GM12891 (cell line): ENCODE results near the gene AHDC1.

ENCODE experiments used
- DNase-seq: peaks from one replicate; pipeline ENCODE4 v3.0.0; 2011; ENCODE audit warnings: low spot score; ENCODE audit not compliant: insufficient read length
- FAIRE-seq: peaks from 2 replicates; lab custom pipeline; 2011; peaks lifted over from hg19 to GRCh38; lab: Jason Lieb, UNC
- PAX5 ChIP-seq: IDR thresholded peaks from 2 replicates; pipeline ENCODE4 v1.6.1; 2011; ENCODE audit warnings: low read length, moderate library complexity, mild to moderate bottlenecking; ENCODE audit not compliant: insufficient read depth, severe bottlenecking
- POLR2A ChIP-seq: IDR thresholded peaks from 2 replicates; pipeline ENCODE4 v1.6.1; 2011; ENCODE audit warnings: low read depth, low read length, control low read depth
- POLR2AphosphoS5 ChIP-seq: IDR thresholded peaks from 2 replicates; pipeline ENCODE4 v1.6.1; 2011; ENCODE audit warnings: low read depth, low read length, control low read depth
- POU2F2 ChIP-seq: IDR thresholded peaks from 2 replicates; pipeline ENCODE4 v1.6.1; 2011; ENCODE audit warnings: low read depth, mild to moderate bottlenecking, control low read depth, low read length, moderate library complexity
- SPI1 ChIP-seq: IDR thresholded peaks from 2 replicates; pipeline ENCODE4 v1.6.1; 2011; ENCODE audit warnings: low read depth, low read length, control low read depth
- TAF1 ChIP-seq: IDR thresholded peaks from 2 replicates; pipeline ENCODE4 v1.6.1; 2011; ENCODE audit warnings: low read depth, low read length, control low read depth

The AHDC1 gene

DNA sequence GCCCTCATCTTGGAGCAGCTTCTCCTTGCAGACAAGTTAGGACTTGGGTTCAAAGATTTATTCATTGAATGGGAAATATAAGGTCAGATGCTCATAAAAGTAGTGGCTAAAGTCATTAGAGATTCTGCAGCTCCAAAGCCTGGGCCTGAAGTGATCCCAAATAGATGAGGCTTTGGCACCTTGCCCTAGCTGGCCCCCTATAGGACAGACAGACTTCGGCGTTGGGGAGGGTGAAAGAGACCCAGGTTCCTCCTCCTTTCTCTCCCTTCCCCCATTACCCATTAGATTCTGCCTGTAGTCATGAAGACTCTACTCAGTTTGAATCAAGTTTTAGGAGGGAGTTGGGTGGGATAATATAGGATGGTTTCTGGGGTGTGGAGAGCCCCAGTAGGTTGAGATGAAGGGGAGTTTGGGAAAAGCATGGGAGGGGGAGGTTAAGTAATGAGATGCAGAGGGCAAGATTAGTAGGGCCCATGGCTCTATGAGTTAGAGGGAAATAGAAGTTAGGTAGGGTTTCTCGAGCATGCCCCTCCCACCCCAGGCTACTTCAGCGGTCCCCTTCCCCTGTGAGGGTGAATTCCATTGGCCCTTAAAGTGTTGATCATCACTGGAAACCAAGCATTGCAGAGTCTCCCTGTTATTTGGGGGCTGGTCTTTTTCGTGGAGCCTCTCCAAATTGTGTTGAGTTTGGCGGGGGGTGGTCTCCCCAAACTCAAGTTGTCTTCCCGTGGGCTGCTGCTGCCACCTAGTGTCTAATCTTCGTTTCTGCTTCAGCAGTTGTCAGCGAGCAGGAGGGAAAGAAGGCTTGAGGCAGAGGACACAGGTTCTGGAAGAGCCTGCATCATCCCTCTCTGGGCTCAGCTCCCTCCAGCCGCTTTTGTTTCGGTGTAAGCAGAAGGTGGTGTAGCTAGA lies 2.1 kb upstream of the AHDC1 start:
- TF ChIP-seq PAX5 (no peak), POU2F2 (no peak), TAF1 (no peak), SPI1 (no peak), POLR2A (no peak), POLR2AphosphoS5 (no peak)
- FAIRE-seq (peak; percentile 93), DNase-seq (no peak)

DNA sequence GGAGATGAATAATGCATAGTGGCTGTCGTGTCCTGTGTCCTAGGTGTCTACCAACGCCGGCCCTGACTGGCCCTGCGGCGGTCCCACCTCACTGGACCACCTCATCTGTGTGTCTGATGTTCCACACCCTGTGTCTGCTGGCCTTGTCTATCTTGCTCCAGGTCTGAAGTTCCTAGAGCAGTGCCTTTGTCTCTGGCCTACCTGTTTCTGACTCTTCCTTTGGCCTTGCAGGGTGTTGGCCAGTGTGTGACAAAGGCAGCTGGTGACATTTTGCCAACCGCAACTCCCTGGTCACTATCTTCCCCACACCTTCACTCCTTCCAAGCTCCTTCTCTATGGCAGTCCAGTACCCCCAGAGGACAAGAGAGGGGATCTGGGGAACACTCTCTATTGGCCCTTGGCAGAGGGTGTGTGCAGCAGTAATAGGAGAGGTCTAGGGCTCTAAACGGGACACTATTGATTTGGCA lies 1.4 kb upstream of the AHDC1 start:
- DNase-seq (no peak), FAIRE-seq (peak; percentile 75)
- TF ChIP-seq PAX5 = no peak
- TF ChIP-seq TAF1 = no peak
- no peak for TF ChIP-seq SPI1
- no peak for TF ChIP-seq POLR2AphosphoS5
- no peak for TF ChIP-seq POLR2A

DNA sequence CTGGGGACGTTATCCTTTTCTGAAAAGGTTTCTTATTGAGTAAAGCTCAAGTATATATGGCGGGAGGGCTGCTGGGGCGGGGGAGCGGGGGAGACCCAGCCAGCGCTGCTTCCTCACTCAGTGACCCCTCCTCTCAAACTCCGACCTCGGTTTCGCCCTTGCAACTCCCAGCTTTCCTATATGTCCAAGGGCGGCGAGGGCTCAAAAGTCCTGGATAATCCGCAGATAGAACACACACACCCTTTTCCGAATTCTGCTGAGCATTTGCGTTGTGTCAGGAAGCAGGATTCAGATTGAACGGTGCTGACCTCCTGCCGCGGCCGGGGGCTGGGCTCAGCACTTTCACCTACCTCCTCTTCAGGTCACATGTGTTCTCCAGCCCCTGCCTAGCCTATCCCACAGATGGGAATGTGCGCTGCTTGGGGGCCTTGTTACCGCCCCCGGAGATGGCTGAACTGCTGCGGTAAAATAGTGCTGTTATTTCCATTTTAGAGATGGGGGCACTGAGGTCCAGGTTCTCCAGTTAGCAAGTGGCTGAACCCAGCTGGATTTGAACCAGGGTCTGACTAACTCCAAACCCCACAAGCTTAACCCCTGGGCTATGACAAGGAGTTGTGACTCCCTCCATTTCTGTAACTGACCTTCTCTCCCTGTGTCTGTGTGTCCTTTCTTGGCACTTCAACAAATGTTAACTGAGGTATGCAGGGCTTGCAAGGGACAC lies 795 bp upstream of the AHDC1 start:
- FAIRE-seq (no peak), DNase-seq (no peak)
- no peak for TF ChIP-seq SPI1
- TF ChIP-seq PAX5 = no peak
- no peak for TF ChIP-seq POLR2A
- TF ChIP-seq TAF1 = no peak
- no peak for TF ChIP-seq POU2F2
- TF ChIP-seq POLR2AphosphoS5 = no peak

DNA sequence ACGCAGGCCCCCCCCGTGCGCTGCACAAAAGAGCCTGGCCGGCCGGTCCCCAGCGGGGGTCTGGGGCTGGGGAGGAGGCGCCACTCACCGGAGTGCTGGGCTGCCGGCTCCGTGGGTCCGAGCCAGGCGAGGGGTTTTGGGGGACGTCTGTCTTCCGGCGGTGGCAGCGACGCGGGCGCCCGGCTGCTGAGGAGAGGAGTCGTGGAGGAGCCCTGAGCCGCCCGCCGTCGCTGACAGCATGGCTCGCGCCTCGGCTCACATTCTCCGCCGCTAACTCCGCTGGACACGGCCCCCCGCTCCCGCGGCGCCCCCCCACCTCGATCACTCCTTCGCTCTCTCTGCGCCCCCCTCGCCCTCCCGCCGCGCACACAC lies 649 bp downstream of the AHDC1 start:
- FAIRE-seq (no peak), DNase-seq (peak; percentile 72)
- TF ChIP-seq PAX5 (no peak), TAF1 (no peak), SPI1 (no peak), POU2F2 (no peak), POLR2AphosphoS5 (no peak), POLR2A (no peak)

DNA sequence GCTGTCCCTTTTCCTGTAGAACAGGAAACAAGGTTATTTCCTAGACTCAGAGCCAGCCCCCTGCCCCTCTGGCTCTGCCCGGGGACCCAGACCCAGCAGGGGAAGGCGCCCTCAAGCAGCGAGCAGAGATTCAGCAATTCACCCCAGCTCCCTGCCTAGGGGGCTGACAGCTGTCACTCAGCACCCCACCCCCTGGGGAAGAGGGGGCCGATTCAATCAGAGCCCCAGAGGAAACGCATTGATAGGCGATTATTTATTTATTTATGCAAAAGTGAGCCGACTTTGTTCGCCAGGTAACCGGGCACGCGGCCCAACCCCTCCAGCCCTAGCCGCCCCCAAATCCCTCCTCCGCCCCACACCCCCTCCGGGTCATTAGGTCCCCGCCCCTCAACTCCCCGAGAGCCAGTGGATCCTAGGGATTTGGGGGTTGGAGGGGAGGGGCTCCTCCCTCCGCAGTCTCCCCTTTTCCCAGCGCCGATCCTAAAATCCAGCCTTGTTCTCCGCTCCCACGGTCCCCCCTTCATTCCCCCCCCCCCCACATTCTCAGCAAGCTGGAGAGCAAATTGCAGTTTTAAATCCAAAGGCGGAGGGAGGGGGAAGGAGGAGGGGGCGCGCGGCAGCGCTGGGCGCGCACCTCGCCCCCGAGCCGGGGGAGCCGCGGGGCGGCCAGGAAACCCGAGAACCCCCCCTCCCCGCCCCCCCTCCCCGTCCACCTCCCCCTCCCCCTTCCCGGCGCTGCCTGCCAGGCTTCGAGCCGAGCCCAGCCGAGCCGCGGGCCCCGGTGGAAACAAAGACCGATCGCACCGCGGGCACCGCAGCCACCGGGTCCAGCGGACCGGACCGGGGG lies 1.3 kb downstream of the AHDC1 start:
- no peak for FAIRE-seq
- TF ChIP-seq SPI1 (no peak), POLR2AphosphoS5 (no peak), POU2F2 (no peak), PAX5 (no peak), POLR2A (no peak), TAF1 (no peak)
- no peak for DNase-seq

DNA sequence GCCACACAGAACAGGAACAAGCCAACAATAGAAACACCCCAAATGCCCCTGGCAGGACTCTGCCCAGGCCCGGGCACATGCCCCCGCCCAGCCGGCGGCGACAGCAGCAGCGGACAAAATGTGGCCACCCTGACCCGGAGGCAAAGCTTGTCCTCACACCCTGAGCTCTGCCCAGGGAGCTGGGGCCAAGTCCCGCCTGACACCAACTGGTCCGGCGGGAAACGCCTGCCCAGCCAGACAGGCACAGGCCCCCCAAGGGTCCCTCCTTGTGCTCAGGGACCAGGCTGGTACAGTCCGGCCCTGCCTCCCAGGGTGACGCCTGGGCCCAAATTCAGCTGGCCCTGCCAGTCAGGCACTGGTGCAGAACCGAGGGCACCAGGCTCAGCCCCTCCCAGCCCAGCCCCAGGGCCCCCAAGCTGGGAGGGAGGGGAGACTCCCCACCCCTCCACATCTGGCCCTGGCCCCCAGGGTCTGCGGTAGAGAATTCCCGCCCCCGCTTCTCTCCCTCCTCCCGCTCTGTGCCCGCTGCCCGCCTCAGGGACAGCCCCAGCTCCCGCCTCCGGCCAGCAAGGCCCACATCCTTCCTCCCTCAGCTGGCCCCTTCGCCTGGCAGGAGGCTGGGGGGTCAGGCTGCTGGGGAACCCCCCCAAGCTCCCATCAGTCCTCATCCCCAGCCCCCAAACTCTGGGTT lies 2.0 kb downstream of the AHDC1 start:
- DNase-seq (no peak), FAIRE-seq (peak; percentile 69)
- TF ChIP-seq PAX5 (peak; percentile 3), POLR2A (no peak)

DNA sequence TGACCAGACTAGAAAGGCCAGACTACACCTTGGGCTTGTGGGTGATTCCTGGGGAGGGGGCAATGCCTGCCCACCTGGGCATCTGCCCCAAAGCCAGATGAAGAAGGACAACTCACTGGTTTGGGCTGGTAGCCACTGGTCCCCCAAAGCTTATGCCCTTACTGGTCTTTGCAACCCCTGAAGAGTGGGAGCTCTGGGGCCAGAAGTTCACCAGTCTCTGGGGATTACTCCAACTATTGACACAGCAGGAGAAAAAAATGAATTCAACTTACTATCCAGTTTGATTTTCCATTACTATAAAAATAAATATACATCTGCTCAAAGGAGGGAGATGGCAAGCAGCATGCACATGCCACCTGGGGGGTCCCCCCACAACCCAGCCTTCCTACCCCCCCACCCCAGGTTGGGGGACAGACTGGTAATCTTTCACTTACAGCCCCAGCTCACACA lies 2.6 kb downstream of the AHDC1 start:
- FAIRE-seq = peak; percentile 61
- TF ChIP-seq PAX5 (no peak), POU2F2 (no peak), POLR2AphosphoS5 (no peak), TAF1 (no peak), SPI1 (no peak), POLR2A (no peak)
- DNase-seq = no peak

DNA sequence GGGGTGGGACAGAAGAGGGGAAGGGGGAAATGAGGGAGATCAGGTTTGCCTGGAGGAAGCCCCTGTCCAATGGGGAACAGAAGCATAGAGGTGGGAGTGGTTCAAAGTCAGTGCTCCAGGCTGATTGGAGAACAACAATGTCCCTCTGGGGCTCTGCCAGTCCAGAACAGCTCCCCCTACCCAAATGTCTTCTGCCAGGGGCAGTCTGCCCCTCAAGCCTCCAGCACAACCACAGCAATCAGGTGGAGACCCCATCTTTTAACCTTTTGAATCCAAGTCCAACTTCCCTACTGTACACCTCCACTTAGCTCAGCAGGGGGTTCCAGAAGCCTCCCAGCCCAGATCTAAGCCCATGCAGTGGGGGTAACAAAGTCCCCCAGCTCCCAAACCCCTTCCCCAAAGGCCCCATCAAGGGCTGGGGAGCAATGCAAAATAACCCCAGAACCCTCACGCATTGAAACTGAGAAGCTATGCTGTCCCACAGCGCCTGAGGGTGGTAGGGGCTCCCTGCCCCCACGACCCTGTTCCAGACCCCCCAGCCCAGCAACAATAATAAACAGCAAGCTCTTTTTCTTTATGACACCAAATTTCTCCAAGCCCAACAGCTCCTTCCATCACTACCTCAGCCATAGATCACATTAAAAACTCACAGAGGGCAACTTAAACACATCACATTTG lies 3.3 kb downstream of the AHDC1 start:
- no peak for DNase-seq
- TF ChIP-seq TAF1 (no peak), POU2F2 (no peak), SPI1 (no peak), POLR2A (no peak), PAX5 (no peak), POLR2AphosphoS5 (no peak)
- FAIRE-seq = peak; percentile 84
